Right ventricle myocardium superior (tissue), 1 donor: ENCODE results near the gene MEX3A. TPM values are rescaled to one million over a fixed set of nuclear protein-coding genes. Genes with fewer than 3 reads are reported as not detected.

Experiments used
- ATAC-seq: fragments of 200-7000 bp; cut with Tn5 transposase; one replicate; pipeline ENCODE4 v1.9.1; 2020; ENCODE audit warnings: mild to moderate bottlenecking; ENCODE audit not compliant: poor library complexity
- DNase-seq: peaks from one replicate; pipeline ENCODE4 v3.0.0-alpha.2; 2020
- intact Hi-C: fragments of 100-400 bp; cut with DNase I; formaldehyde crosslinking; loops from one replicate; pipeline ENCODE4 v1.11.2; 2022
- total RNA-seq: library from RNA; stranded (reverse); fragmentation: NEBNext Ultra II Directional; extraction: Animal tissue kit (Norgen Biotek cat#: 25700); gene quantifications from one replicate; pipeline ENCODE4 v1.2.1, GENCODE V29; 2021
- donor health status: DM: no; HTN: yes; CAD: no; lungs with severe emphysema.

MEX3A gene
- total RNA-seq, 1 donor from 2014 or later: 0.16 TPM

- peak; percentile 45 for ATAC-seq
- peak; percentile 61 for DNase-seq
- intact Hi-C loops: no loop called here
Measured at GRCh38 chr1:156106624-156107488, 24.6 kb upstream of the MEX3A start.

- DNase-seq (no peak), ATAC-seq (no peak)
- intact Hi-C loops: no loop called here
Measured at GRCh38 chr1:156104861-156105832, 22.9 kb upstream of the MEX3A start.

- DNase-seq (peak; percentile 85), ATAC-seq (peak; percentile 65)
- intact Hi-C loops: no loop called here
Measured at GRCh38 chr1:156104065-156104810, 22.0 kb upstream of the MEX3A start.

- intact Hi-C loops: no loop called here
- no peak for ATAC-seq
- no peak for DNase-seq
Measured at GRCh38 chr1:156103521-156103947, 21.3 kb upstream of the MEX3A start.

- intact Hi-C loops: no loop called here
- ATAC-seq (no peak), DNase-seq (no peak)
Measured at GRCh38 chr1:156102633-156103511, 20.6 kb upstream of the MEX3A start.

- intact Hi-C loops: no loop called here
- DNase-seq (no peak), ATAC-seq (no peak)
Measured at GRCh38 chr1:156101880-156102279, 19.6 kb upstream of the MEX3A start.

GRCh38 chr1:156100205-156100995 is 18.1 kb upstream of the MEX3A start:
- DNase-seq (no peak), ATAC-seq (no peak)
- intact Hi-C loops: no loop called here

- no peak for ATAC-seq
- intact Hi-C loops: no loop called here
- DNase-seq: no peak
Measured at GRCh38 chr1:156099282-156099681, 17.0 kb upstream of the MEX3A start.

GRCh38 chr1:156098784-156099183 is 16.5 kb upstream of the MEX3A start:
- DNase-seq (no peak), ATAC-seq (no peak)
- intact Hi-C loops: no loop called here

GRCh38 chr1:156097499-156098178 is 15.4 kb upstream of the MEX3A start:
- DNase-seq (no peak), ATAC-seq (no peak)
- intact Hi-C loops: loop anchor here (2.0 kb wide), 1 partner anchor 33 kb away; no protein-coding TSS in a partner anchor

GRCh38 chr1:156096640-156097391 is 14.6 kb upstream of the MEX3A start:
- intact Hi-C loops: loop anchor here (2.0 kb wide), 1 partner anchor 34 kb away; no protein-coding TSS in a partner anchor
- ATAC-seq: peak; percentile 98
- DNase-seq: peak; percentile 95

GRCh38 chr1:156095906-156096508 is 13.7 kb upstream of the MEX3A start:
- intact Hi-C loops: loop anchor here (2.0 kb wide), 1 partner anchor 35 kb away; no protein-coding TSS in a partner anchor
- no peak for DNase-seq
- ATAC-seq: no peak

GRCh38 chr1:156091610-156092009 is 9.3 kb upstream of the MEX3A start:
- ATAC-seq (no peak), DNase-seq (no peak)
- intact Hi-C loops: loop anchor here (2.0 kb wide), 1 partner anchor 133 kb away; no protein-coding TSS in a partner anchor

- DNase-seq (peak; percentile 90), ATAC-seq (peak; percentile 87)
- intact Hi-C loops: loop anchor here (2.0 kb wide), 1 partner anchor 134 kb away; no protein-coding TSS in a partner anchor
Measured at GRCh38 chr1:156090840-156091188, 8.5 kb upstream of the MEX3A start.

GRCh38 chr1:156090138-156090839 is 8.0 kb upstream of the MEX3A start:
- intact Hi-C loops: loop anchor here (2.0 kb wide), 1 partner anchor 135 kb away; no protein-coding TSS in a partner anchor
- ATAC-seq (peak; percentile 26), DNase-seq (no peak)
